HL-60 (cell line): ENCODE results near the gene VWA8.
"Not testable (repeated sequence)": the region's sequence is repeated elsewhere in the genome, so short reads cannot be mapped to it uniquely, and the experiment has no call there.

ENCODE experiments used
- DNase-seq, 2 experiments: peaks; one replicate each; pipeline ENCODE4 v3.0.0-alpha.2; 2010 to 2020; ENCODE audit warnings: low read depth in 1 of 2, low spot score in 1 of 2
- H3K27ac ChIP-seq: fragments of 250-450 bp; sonication (Bioruptor Pico); replicated peaks from 2 replicates; pipeline ENCODE4 v1.5.1; 2020; ENCODE audit warnings: mild to moderate bottlenecking, moderate library complexity
- H3K27me3 ChIP-seq: fragments of 250-450 bp; sonication (Bioruptor Pico); 2 replicates; pipeline ENCODE4 v1.5.1; 2021; ENCODE audit warnings: mild to moderate bottlenecking, moderate library complexity; ENCODE audit not compliant: insufficient read depth, poor library complexity, severe bottlenecking
- H3K4me3 ChIP-seq: replicated peaks from 2 replicates; pipeline ENCODE4 v1.5.1; 2011; ENCODE audit warnings: mild to moderate bottlenecking, control low read depth, low read length; ENCODE audit not compliant: insufficient read depth
- CTCF ChIP-seq: IDR thresholded peaks from one replicate; pipeline ENCODE4 v1.5.1; 2011; ENCODE audit warnings: low read length, control low read depth, inconsistent platforms; ENCODE audit not compliant: insufficient read depth
- GABPA ChIP-seq: IDR thresholded peaks from 2 replicates; pipeline ENCODE4 v1.6.1; 2012; ENCODE audit warnings: low read depth
- POLR2AphosphoS5 ChIP-seq: IDR thresholded peaks from 2 replicates; pipeline ENCODE4 v1.6.1; 2012; ENCODE audit warnings: low read depth
- REST ChIP-seq: IDR thresholded peaks from 2 replicates; pipeline ENCODE4 v1.6.1; 2012; ENCODE audit warnings: low read depth; ENCODE audit not compliant: insufficient replicate concordance
- SPI1 ChIP-seq: IDR thresholded peaks from 2 replicates; pipeline ENCODE4 v1.6.1; 2012; ENCODE audit warnings: low read depth, mild to moderate bottlenecking, borderline replicate concordance

Gene VWA8

GRCh38 chr13:41639955-41640780 is 320.7 kb downstream of the VWA8 start:
- Histone ChIP-seq H3K27me3 (no peaks in the 10 kb centered on the region), H3K27ac (no peak overlapping the region), H3K4me3 (no peak overlapping the region)
- DNase-seq = no peak
- TF ChIP-seq GABPA (no peak), REST (no peak), CTCF (no peak), SPI1 (no peak), POLR2AphosphoS5 (no peak)

- no peak overlapping the region for H3K27ac ChIP-seq
- TF ChIP-seq REST = no peak
- TF ChIP-seq SPI1 = no peak
- TF ChIP-seq CTCF = no peak
- TF ChIP-seq POLR2AphosphoS5 = no peak
- TF ChIP-seq GABPA = no peak
- DNase-seq = no peak
- H3K4me3 ChIP-seq = no peak overlapping the region
- H3K27me3 ChIP-seq = no peaks in the 10 kb centered on the region
Measured at GRCh38 chr13:41639237-41639904, 321.5 kb downstream of the VWA8 start.

GRCh38 chr13:41637586-41637985 is 323.3 kb downstream of the VWA8 start:
- no peak for DNase-seq
- Histone ChIP-seq H3K4me3 (no peak overlapping the region), H3K27ac (no peak overlapping the region), H3K27me3 (no peaks in the 10 kb centered on the region)
- TF ChIP-seq SPI1 (no peak), GABPA (no peak)

GRCh38 chr13:41637032-41637431 is 323.9 kb downstream of the VWA8 start:
- not testable (repeated sequence) for H3K27ac ChIP-seq, H3K27me3 ChIP-seq, H3K4me3 ChIP-seq, DNase-seq

- DNase-seq, H3K4me3 ChIP-seq, H3K27ac ChIP-seq, H3K27me3 ChIP-seq: not testable (repeated sequence)
Measured at GRCh38 chr13:41636590-41636989, 324.3 kb downstream of the VWA8 start.
